Measurements from ENCODE around the gene SLC44A4.

SLC44A4 gene

GRCh38 chr6:31900917-31901414 is 22.2 kb upstream of the SLC44A4 start:
- no peak for DNase-seq

GRCh38 chr6:31899882-31900722 is 21.3 kb upstream of the SLC44A4 start:
- no peak for DNase-seq

DNA sequence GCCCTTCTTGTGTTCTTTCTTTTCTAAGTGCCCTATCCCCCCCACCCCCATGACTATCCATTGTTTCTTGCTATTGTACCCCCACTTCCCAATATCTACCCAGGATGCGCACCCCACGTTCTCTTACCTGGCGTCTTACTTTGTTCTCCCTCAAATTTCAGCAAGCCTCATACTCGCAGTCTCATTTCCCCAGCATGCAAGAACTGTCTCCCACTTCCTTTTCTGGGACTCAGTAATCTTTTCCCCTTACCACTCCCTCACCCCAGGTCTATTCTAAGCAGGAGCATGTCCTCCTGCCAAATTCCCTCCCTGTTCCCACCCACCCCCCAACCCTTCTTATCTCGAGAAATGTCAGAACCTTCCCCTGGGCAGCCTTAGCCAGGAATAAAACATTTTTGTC is 20.4 kb upstream of the SLC44A4 start:
- DNase-seq, result no peak

- DNase-seq, result peak; percentile 72
Observed at GRCh38 chr6:31898383-31899011, 19.7 kb upstream of the SLC44A4 start.

DNA sequence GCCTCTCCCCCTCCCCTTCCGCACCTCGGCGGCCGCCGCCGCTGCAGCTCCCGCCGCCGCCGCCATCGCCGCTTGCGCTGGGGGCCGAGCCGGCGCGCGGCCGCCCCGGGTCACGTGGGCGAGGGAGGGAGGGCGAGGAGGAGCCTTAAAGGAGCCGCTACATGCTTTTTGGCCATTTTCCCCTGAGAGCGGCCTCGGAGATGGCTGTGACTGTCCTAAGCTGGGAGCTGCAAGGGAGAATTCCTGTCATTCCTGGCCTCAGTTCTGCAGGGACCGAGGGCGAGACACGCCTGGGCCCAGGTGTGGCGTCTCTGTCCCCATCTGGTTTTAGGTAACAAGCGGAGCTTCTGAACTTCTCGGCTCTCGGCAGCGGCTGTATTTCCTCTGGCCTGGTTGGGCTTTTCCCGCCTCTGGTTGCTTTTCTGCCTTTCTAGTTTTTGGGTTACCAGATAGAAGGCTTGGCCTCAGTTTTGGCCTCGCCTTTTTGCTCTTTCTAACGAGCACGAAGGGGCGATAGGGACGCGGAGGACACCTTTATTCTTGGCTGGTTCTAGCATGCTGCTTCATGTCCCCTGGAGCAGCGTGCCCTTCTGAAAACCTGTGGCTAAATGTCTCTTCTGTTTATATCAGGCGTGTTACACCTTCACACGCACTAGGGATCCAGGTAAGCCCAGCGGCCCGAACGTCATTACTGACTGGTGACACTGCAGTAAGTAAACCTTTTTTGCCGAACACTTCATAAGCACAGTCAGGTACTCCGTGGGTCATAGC is 19.0 kb upstream of the SLC44A4 start, which contains the start of gene EHMT2:
Gene EHMT2 (minus strand): TSS at position 87 of the 771 bp plus-strand sequence. CDS start 21 bp downstream, at position 66.
- peak; percentile 95 for DNase-seq

DNA sequence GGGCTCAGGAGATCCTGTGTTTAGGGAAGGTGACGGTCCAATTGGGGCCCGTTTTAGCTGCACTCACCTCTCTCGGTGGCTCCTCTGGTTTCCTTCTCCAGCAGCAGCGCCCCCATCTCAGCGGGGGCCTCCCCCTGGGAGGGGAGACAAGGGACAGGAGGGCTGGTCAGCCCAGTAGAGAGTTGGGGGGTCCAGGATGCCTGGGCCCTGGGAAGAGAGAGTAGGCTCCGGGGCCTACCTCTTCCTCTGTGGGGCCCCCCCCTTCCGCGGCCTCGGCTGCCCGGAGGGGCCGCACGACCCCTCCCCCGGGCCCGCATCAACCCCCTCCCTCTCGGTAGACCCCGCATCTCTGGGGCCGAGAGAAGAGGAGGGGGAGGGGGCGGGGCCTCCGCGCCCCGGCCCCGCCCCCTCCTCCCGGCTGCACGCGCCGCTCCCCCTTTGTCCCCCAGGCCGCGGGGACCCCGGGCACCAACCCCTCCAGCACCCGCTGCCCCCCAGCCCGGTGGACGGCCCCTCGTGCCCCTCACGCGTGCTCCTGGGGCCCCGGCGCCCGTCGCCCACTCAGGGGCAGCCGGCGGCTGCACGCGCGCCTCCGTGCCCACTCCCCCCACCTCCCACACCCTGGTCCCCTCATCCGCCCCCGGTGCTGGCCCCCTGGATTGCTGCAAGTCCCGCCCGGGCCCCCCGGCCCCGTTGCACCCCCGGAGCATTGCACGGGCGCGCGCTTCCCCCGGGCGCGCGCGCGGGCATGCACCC is 18.2 kb upstream of the SLC44A4 start:
- no peak for DNase-seq

- no peak for DNase-seq
Observed at GRCh38 chr6:31896493-31896855, 17.7 kb upstream of the SLC44A4 start.

GRCh38 chr6:31892821-31893220 is 14.0 kb upstream of the SLC44A4 start:
- no peak for DNase-seq

DNA sequence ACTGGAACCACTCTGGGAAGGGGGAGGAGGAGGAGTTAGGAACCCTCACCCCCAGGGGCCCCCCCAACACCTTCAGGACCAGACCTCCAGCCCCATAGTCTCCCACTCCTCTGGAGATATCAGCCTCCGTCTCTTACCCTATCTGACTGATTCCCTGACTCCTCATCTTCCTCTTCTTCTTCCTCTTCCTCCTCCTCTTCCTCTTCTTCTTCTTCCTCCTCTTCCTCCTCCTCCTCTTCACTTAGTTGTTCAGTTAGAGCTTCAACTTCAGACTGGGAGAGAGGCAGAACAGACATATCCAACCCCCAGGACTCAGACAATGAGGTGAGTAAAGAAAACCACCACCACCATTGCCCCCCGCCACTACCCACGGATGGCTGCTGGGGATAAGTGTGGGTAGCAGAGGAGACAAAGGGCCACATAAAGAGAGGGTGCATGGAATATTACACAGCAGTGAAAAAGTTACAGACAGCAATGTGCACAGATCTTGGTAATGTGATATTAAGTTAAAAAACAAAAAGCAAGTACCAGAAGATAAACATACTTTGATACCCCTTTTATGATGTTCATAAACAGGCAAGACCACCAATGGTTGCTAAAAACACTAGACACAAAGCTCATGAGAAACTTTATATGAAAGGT is 10.7 kb upstream of the SLC44A4 start:
- DNase-seq, result no peak

DNA sequence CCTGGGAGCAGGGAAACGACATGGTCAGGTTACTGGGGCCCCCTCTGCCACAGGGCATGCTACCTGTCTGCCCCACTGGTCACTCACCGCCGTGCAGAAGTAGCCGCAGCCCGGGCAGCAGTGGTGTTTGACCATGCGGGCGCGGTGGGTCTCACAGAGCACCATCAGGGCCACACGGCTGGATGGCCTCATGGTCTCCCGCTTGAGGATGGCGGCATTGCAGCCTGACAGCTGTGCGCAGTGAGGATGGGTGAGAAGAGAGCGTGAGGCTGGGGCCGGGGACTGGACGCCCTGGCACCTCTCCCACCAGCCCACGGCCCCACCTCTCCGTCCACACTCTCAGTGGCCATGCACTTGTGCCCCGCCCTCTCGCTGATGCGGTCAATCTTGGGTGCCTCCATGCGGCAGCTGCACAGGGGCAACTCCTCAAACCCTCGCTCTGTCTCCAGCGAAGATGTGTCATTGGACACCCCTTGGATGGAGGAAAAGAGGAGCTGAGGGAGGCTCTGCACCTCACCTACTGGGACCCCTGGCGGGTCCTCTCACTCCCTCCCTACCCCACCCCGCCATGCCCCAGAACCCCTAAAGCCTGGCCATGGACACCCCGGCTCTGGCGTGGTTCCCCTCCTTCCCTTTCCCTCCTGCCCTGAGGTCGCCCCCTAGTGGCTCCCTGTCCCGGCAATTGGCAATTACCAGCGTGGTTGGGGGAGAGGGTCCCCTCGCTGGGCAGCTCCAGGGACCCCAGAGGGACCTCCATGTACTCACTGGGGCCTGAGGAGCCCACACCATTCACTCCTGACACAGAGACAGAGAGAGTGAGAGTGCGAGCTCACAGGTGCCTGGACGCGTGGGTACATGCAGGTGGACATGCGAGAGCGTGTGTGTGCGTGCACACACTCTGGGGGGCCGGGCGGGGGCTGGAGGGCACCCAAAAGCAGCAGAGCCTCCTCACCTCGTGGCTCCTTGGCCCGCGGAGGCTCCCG is 9.8 kb upstream of the SLC44A4 start:
- DNase-seq, result peak; percentile 85

- no peak for DNase-seq
Observed at GRCh38 chr6:31887173-31888007, 8.6 kb upstream of the SLC44A4 start.

DNA sequence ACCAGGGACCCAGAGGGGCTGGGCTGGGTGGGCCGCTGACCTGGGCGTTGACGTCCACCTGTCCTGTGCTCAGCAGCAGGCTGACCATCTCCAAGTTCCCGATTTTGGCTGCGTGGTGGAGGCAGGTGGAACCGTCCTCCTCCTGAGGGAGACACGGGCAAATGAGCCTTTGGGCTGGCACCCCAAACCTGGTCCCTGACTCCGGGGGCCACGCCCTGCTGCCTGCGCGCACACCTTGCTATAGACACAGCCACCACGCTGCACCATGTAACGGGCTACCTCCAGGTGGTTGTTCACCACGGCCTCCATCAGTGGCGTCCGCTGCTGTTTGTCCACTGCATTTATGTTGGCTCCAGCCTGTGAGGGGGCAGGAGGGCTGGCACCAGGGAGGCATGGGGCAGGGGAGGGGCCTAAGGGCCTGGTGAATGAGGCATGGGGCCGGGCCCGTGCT is 7.8 kb upstream of the SLC44A4 start:
- DNase-seq, result no peak

DNA sequence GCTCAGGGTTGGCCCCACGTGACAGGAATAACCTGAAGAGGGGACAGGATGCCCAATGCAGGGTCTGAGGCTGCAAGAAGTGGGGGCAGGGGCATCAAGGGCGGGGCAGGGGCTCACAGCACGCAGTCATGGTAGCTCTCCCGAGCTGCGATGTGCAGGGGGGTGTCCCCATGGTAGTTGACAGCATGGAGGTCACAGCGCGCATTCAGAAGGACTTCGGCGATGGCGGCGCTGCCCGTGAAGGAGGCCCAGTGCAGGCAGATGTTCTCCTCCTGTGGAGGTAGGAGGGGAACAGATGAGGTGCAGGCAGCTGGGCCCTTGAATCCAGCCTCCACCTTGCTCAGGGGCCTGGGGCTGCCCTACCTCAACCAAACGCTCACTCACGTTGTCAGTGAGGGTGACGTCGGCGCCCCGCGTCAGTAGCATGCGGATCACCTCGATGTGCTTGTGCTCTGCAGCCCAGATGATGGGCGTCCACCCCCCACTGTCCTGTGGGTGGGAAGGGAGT is 5.8 kb upstream of the SLC44A4 start:
- DNase-seq, result no peak

DNA sequence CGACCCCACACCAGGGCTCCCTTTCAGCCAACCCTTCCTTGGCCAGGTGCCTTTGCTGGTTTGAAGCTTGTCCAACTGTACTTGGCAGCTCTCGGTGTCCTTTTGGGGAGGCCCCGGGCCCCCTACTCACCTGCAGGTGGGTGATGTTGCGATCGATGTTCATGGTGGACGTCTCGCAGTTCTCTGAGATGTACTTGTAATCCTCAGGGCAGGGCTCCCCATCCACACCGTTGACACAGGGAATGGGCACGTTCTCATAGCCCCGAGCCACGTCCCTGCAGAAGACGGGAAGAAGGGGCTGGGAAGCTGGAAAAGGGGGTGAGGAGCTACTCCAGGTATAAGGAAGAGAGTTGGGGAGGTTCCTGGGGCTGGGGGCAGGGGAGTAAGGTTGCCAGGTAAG is 4.9 kb upstream of the SLC44A4 start:
- DNase-seq, result no peak

DNA sequence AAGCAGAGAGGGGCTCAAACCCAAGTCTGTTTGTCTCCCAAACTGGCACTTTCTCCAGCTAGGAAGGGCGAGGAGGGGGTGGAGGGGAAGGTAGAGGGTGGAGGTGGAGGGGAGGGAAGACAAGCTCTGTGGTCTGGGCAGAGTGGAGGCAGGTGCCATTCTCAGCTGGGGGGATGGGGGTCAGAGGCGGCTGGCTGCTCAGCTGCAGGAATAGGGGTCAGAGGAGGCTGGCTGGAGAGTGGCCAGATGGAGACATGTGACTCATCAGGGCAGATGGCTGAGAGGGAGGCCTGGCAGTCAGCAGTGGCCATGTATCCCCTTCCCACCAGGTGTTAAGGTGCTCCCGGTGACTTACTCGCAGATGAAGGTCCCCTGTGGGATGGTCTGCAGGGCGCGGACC is 3.5 kb upstream of the SLC44A4 start:
- DNase-seq, result no peak

DNA sequence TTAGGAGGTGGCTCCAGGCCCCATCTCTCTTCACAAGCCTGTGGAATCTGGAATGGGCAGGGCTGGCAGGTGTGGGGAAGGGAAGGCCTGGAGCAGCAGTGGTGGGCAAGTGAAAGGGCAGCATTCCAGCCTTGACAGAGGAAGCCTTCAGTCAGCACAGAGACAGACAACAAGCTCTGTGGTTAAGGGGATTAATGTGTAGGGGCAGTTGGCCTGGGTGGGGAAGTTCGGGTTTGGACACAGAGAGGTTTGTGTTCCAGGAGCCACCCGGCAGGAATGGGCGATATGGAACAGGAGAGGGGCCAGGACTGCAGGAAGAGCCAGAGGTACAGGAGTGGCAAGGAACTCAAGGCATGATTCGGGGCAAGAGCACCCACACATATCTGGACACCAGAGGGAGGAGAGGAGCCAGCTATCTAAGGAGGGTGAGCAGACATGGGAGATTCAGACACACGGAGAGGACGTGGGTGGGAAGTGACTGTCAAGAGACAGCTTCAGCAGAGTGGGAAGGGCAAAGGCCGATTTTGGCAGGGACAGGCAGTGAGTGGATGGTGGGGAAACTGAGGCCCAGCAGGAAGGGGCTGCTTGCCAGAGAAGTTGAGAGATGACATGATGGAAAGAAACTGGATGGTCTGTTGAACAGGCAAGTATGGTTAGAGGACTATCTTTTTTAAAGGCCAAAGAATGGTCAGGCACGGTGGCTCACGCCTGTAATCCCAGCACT is 2.5 kb upstream of the SLC44A4 start:
- DNase-seq, result no peak

DNA sequence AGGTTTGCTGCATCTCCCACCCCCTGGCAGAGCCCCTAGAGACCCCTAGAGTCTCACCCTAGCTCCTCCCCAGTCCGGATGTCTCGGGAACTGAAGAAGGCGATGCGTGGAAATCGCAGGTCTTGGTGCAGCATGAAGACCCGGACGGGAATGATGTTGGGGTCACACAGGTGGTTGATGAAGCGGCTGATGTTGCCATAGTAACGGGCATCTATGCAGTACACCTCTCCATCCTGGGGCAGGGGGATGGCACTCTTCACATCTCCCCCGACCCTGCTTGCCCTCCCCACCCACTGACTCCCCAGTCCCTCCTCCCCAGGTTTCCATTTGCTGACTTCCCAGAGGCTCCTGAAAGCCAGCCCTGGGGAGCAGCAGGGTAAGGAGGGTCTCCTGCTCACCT is 1.8 kb upstream of the SLC44A4 start:
- no peak for DNase-seq

- DNase-seq, result no peak
Observed at GRCh38 chr6:31879901-31880300, 1.1 kb upstream of the SLC44A4 start.

DNA sequence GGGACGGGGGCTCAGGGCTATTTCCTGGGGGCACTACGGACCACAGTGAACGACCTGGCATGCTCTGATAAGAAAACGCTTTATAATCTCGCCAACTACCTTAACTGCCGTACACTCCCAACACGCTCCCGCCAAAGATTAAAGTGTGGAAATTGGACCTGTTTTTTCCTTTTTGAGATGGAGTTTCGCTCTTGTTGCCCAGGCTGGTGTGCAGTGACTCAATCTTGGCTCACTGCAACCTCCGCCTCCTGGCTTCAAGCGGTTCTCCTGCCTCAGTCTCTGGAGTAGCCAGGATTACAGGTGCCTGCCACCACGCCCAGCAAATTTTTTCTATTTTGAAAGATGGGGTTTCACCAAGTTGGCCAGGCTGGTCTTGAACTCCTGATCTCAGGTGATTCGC is 346 bp upstream of the SLC44A4 start:
- DNase-seq, result no peak

All from activated effector memory CD4-positive, alpha-beta T cell treated with anti-CD3 and anti-CD28 coated beads, Interleukin-2, amount 50 U/mL, for 16 hours (primary cell).